Stimulated activated CD8-positive, alpha-beta memory T cell treated with anti-CD3 and anti-CD28 coated beads, Interleukin-15, amount 100 ng/mL, for 24 hours (primary cell): Measurements from ENCODE around the gene C1QTNF3.
A peak's percentile ranks its signal among the peaks of the same experiment; 100 is the strongest.
"Not testable (repeated sequence)": the region's sequence is repeated elsewhere in the genome, so short reads cannot be mapped to it uniquely, and the experiment has no call there.

Source experiments
- DNase-seq: peaks from one replicate; pipeline ENCODE4 v3.0.0-alpha.2; 2020; ENCODE audit warnings: low read depth

The C1QTNF3 gene

DNA sequence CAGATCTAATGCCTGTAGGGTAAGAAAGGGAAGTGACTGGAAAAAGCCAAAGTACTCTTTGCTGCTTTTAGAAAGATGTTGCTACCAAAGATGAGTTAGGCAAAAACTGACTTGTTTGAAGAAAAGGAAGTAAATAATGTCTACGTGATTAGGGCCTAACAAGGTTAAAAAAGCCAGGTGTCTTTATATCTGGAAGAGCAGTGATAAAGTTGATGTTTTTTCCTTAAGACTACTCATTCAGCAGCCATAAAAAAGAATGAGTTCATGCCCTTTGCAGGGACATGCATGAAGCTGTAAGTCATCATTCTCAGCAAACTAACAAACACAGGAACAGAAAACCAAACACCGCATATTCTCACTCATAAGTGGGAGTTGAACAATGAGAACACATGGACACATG is 21.7 kb downstream of the C1QTNF3 start:
- DNase-seq, result no peak

DNA sequence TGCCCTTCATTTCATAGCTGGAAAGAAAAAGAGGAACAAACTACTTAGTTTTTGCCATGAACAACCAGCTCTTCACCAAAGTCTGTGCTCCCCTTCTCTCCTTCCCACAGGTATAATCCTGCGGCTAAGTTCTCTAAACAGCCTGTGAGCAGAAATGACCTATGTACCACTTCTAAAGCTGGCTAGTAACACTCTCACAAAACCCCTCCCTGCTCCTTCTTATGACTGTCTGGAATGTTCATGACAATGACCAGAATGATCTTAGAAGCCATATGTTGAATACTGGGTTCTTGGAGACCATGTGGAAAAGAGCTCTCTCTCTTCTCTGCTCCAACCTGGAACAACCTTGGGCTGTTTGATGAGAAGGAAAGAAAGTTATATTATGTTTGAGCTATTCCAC is 22.3 kb downstream of the C1QTNF3 start:
- no peak for DNase-seq

DNA sequence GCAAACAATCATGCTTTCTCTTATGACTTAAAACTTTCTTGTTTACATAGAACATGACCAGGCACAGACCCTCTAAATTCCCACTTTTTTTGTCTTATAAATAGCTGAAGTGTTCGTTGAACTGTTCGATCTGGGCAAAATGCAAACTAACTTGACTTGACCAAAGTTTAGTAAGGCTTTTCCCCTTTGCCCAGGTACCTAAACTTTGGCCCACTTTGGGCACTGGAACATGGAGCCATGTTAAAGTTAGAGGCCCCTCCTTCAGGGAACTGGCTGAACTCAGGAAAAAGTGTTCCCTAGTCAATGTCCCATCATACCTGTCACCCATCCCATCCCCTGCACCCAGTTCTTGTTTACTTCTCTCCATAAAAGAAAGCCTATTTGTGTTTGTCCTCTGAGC is 25.8 kb downstream of the C1QTNF3 start:
- DNase-seq, result no peak

DNA sequence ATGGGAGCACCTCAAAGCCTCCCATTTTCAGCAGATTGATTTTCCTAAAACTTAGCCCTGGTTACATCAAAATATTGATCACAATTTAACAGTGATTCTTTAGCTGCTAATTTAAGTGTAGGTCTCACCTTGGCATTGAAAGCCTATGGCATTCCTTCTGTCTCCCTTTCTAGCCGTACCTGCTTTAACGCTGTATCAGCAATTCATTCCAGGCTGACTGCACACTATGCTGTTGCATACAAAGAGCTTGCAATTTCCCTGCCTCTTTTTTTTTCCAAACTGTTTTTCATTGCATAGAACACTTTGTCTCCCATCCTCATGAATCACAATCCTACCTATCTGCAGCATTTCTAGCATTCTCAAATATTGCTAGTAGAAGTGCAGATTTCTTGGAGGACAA is 26.3 kb downstream of the C1QTNF3 start:
- DNase-seq, result no peak

DNA sequence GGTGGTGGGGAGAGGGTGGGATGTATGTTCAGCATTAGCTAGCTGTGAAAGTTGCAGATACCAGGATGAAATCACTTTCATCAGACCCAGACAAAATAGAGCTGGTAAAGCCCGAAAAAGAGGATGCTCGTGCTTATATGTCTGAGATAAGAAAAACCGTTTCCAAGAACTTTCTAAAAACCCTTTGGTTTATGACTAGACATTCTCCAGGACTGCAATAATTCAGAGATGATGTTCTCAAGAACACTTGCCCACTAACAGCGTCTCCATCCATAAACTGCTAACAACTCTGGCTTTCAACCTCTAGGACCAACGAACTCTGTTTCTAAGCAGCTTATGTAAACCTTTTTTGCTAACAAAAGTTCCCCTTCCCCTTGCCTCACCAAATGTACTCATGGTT is 26.8 kb downstream of the C1QTNF3 start:
- DNase-seq, result no peak

GRCh38 chr5:34015120-34015822 is 27.7 kb downstream of the C1QTNF3 start:
- DNase-seq, result no peak

DNA sequence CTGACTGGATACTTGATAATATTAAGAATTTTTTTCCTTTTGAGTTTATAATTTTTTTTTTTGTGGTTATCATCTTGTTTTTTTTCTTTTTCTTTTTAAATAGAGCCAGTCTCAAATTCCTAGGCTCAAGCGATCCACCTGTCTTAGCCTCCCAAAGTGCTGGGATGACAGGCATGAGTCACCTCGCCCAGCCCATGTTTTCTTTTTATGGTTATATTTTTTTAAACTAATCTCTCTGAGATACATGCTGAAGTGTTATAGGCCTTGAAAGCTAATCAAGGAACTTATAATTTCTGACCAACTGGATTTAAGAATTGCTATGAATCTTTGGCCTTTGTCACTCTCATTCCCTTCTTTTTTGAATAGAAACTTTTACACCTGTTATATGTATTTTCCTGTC is 28.4 kb downstream of the C1QTNF3 start:
- DNase-seq, result no peak

DNA sequence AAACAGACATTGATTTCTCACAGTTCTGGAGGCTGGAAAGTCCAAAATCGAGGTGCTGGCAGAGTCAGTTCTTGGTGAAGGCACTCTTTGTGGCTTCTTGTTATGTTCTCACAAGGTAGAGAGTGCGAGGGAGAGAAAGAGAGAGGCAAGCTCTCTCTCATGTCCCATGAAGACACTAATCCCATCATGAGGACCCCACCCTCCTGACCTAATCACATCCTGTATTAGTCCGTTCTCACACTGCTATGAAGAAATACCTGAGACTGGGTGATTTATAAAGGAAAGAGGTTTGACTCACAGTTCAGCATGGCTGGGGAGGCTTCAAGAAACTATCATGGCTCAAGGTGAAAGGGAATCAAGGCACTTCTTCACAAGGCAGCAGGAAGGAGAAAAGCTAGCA is 29.5 kb downstream of the C1QTNF3 start:
- DNase-seq, result no peak

- no peak for DNase-seq
Observed at GRCh38 chr5:34012791-34013190, 30.2 kb downstream of the C1QTNF3 start.

GRCh38 chr5:34011536-34011935 is 31.5 kb downstream of the C1QTNF3 start:
- DNase-seq, result no peak

DNA sequence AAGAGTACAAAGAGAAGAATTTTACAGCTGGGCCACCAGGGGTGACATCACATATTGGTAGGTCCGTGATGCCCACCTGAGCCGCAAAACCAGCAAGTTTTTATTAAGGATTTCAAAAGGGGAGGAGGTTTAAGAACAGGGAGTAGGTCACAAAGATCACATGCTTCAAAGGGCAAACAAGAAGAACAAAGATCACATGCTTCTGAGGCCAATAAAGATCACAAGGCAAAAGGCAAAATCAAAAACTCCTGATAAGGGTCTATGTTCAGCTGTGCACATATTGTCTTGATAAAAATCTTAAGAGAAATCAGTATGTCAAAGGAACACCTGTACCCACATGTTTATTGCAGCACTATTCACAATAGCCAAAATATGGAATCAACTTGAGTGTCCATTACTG is 32.9 kb downstream of the C1QTNF3 start:
- DNase-seq, result not testable (repeated sequence)

DNA sequence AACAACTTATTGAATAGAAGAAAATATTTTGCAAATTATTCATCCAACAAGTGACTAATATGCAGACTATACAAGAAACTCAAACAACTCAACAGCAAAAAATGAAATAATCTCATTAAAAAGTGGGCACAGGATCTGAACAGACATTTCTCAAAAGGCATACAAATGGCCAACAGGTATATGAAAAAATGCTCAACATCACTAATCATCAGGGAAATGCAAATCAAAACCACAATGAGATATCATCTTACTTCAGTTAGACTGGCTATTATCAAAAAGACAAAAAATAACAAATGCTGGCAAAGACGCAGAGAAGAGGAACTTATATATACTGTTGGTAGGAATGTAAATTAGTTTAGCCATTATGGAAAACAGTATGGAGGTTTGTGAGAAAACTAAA is 33.4 kb downstream of the C1QTNF3 start:
- DNase-seq, result no peak

GRCh38 chr5:34008802-34009201 is 34.2 kb downstream of the C1QTNF3 start:
- no peak for DNase-seq

GRCh38 chr5:34007621-34008600 is 35.1 kb downstream of the C1QTNF3 start, which contains the start of gene AMACR:
AMACR (minus strand) TSS chr5:34008050; CDS start chr5:34008019, 31 bp downstream.
- peak; percentile 87 for DNase-seq

GRCh38 chr5:34007201-34007620 is 35.8 kb downstream of the C1QTNF3 start:
- DNase-seq, result no peak

GRCh38 chr5:34005681-34006080 is 37.3 kb downstream of the C1QTNF3 start:
- DNase-seq, result no peak

DNA sequence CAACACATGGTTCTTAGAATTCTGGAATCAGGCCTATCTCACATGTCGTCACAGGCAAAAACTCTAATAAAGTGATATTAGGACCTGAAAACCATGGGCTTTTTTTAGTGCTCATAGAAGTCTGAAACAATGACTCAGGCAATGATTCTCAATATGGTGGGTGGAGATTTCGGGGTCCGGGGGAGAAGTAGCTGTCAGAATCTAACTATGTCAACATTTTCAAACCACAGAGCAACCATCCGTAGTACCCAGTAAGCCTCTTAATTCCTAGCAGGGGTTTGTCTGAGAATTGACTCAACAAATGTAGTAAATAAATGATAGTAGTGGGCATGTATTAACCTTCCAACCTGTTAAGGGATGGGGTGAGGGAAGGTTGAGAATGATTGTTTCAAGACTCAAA is 37.8 kb downstream of the C1QTNF3 start:
- DNase-seq, result no peak

- no peak for DNase-seq
Observed at GRCh38 chr5:34003941-34004340, 39.1 kb downstream of the C1QTNF3 start.

DNA sequence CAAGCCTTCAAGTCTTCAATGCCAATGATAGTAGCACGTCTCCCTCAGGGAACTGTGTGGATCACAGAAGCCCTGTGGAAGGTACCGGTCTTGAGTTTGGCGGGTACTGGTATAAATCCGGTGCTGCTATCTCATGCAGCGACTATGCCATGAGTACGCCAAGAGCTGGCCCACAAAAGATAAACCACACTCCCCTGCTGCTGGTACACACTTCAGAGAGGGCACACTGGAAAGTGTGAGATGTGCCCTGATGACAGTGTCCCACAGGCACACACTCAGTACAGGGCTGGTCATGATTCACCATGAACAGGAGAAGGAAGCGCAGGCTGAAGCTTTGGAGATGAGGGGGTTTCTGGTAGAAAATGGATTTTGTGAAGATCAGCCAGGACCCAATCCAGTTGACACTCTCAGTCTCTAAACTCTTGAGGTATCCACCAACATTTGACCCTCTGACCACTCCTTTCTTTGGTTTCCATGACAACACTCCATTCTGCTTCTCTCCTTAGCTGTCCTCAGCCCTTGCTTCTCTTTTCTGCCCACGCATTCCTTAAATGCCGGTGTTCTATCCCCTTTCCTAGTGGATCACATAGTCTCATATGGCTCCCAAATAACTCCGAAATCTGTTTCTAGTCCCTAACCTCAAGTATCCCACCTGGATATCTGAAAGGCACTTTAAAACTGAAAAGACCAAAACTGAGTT is 40.2 kb downstream of the C1QTNF3 start:
- no peak for DNase-seq

GRCh38 chr5:34001241-34001841 is 41.7 kb downstream of the C1QTNF3 start:
- no peak for DNase-seq

- DNase-seq, result no peak
Observed at GRCh38 chr5:33999978-34000377, 43.0 kb downstream of the C1QTNF3 start.

- no peak for DNase-seq
Observed at GRCh38 chr5:33997331-33997983, 45.6 kb downstream of the C1QTNF3 start.
